ENCODE data around the gene ZNF185.

GRCh38 chrX:152917656-152918579 lies 20.1 kb downstream of the ZNF185 start:
- TF ChIP-seq CTCF (IDR thresholded peaks at IDR 0.05; ENCODE audit: low read length) (no peak), EZH2phosphoT487 (IDR thresholded peaks at IDR 0.05; ENCODE audit: low read length) (no peak)

Measured in MM.1S (cell line).